GM19468 (cell line): ENCODE data around the gene IPPK.

Experiments
- ATAC-seq: cut with Tn5 transposase; IDR thresholded peaks from one replicate; pipeline ENCODE4 v1.9.1; 2021; ENCODE audit warnings: mild to moderate bottlenecking, moderate library complexity, moderate number of reproducible peaks; ENCODE audit not compliant: unreplicated experiment; ENCODE audit errors: extremely low read depth

The IPPK gene

GRCh38 chr9:92658611-92659010 lies 11.3 kb downstream of the IPPK start:
- no peak for ATAC-seq

GRCh38 chr9:92658176-92658575 lies 11.8 kb downstream of the IPPK start:
- ATAC-seq: no peak

GRCh38 chr9:92657296-92658094 lies 12.4 kb downstream of the IPPK start:
- no peak for ATAC-seq

- ATAC-seq: no peak
Observed at GRCh38 chr9:92656537-92656925, 13.4 kb downstream of the IPPK start.

GRCh38 chr9:92655896-92656536 lies 13.9 kb downstream of the IPPK start:
- ATAC-seq: no peak

- no peak for ATAC-seq
Observed at GRCh38 chr9:92655366-92655765, 14.6 kb downstream of the IPPK start.

GRCh38 chr9:92654481-92655301 lies 15.2 kb downstream of the IPPK start:
- ATAC-seq: no peak

- no peak for ATAC-seq
Observed at GRCh38 chr9:92652461-92652860, 17.5 kb downstream of the IPPK start.

GRCh38 chr9:92650839-92651621 lies 18.9 kb downstream of the IPPK start:
- ATAC-seq: no peak

GRCh38 chr9:92650296-92650695 lies 19.6 kb downstream of the IPPK start:
- ATAC-seq: no peak

- ATAC-seq: no peak
Observed at GRCh38 chr9:92649007-92649406, 20.9 kb downstream of the IPPK start.

GRCh38 chr9:92648474-92648971 lies 21.4 kb downstream of the IPPK start:
- ATAC-seq: no peak

- no peak for ATAC-seq
Observed at GRCh38 chr9:92647671-92648473, 22.1 kb downstream of the IPPK start.

GRCh38 chr9:92645041-92645440 lies 24.9 kb downstream of the IPPK start:
- no peak for ATAC-seq

- no peak for ATAC-seq
Observed at GRCh38 chr9:92644278-92644677, 25.7 kb downstream of the IPPK start.

GRCh38 chr9:92642564-92642963 lies 27.4 kb downstream of the IPPK start:
- ATAC-seq: no peak

GRCh38 chr9:92642041-92642451 lies 27.9 kb downstream of the IPPK start:
- ATAC-seq: no peak

GRCh38 chr9:92641092-92641809 lies 28.7 kb downstream of the IPPK start:
- no peak for ATAC-seq
